H54 (cell line): ENCODE measurements around the gene HDHD2.

Experiments
- DNase-seq: peaks from one replicate; pipeline ENCODE4 v3.0.0; 2011; ENCODE audit warnings: low spot score, mixed read lengths; ENCODE audit not compliant: insufficient read length
- FAIRE-seq: peaks from 3 replicates; lab custom pipeline; 2011; peaks lifted over from hg19 to GRCh38; lab: Jason Lieb, UNC
- POLR2A ChIP-seq: IDR thresholded peaks from 2 replicates; pipeline ENCODE4 v1.6.1; 2011; ENCODE audit warnings: low read depth, mild to moderate bottlenecking, low read length

The HDHD2 gene

GRCh38 chr18:47067648-47068047 lies 82.7 kb downstream of the HDHD2 start:
- TF ChIP-seq POLR2A, result no peak
- no peak for DNase-seq
- FAIRE-seq, result no peak

GRCh38 chr18:47063096-47063495 lies 87.2 kb downstream of the HDHD2 start:
- DNase-seq, result no peak
- no peak for TF ChIP-seq POLR2A
- no peak for FAIRE-seq

DNA sequence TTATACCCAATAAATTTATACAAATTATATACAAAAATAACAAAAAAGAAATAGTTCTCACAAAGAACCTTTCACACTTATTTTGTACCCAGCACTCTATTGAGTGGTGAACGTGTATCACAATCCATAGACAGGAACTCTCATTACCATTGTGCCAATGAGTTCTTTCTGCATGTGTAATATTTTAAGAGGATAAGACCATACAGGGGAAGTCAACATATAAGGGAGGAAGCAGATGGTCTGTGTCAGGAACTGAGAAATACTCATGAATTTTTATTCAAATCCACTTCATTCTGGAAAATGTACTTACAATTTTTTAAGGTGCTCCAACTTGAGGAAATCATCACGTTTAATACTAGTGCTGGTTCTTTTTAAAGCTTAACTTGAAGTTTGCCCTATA lies 87.8 kb downstream of the HDHD2 start:
- DNase-seq (no peak), FAIRE-seq (no peak)
- no peak for TF ChIP-seq POLR2A
